GM19463 (cell line): ENCODE data around the gene NAXE.
"Not testable (repeated sequence)": the region's sequence is repeated elsewhere in the genome, so short reads cannot be mapped to it uniquely, and the experiment has no call there.

Experiments used
- ATAC-seq: cut with Tn5 transposase; IDR thresholded peaks from one replicate; pipeline ENCODE4 v1.9.1; 2021; ENCODE audit warnings: mild to moderate bottlenecking, moderate library complexity; ENCODE audit not compliant: unreplicated experiment

NAXE gene

DNA sequence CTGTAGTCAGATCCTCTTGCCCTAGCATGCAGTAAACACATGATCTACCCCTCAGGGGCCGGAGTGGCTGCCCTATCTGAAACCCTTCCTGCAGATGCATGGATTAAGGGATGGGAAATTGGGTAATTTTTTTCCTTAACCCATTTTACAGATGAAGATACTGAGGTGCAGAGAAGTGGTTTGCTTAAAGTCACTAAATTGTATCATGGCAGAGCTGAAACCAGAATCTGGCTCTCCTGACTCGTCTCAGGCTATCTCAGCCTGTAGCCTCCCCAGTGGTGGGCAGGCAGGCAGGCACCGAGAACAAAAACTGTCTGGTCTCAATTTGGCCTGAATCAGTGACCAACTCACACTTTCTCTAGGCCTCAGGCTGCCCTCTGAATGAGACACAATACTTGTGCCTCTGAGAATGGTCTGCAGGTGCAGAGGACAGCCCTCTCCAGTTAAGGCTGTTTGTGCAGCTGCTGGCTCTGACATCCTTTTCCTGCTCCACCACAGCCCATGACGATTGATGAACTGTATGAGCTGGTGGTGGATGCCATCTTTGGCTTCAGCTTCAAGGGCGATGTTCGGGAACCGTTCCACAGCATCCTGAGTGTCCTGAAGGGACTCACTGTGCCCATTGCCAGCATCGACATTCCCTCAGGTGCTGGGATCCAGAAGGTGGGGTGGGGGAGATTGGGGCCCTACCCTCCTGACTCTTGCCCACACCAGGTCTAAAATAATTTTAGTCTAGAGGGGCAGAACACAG, 1.5 kb downstream of the NAXE start:
- no peak for ATAC-seq

GRCh38 chr1:156593661-156593989, 2.0 kb downstream of the NAXE start:
- ATAC-seq, result no peak

DNA sequence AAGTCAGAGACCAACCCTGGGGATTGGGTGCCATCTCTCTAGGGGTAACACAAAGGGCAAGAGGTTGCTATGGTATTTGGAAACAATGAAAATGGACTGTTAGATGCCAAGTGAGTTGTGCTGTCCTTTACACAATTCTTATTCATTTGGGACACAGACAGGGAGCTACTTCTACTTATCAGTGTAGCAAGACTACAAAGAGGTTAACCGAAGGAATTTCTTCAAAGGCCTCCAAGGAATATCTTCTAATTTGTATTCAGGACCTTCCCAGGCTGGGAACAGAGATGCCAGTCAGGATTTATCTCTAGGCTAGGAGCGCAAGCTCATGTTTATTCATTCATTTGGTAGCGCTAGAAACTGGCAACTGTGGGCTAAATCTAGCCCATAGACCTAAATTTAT, 2.6 kb downstream of the NAXE start:
- no peak for ATAC-seq

DNA sequence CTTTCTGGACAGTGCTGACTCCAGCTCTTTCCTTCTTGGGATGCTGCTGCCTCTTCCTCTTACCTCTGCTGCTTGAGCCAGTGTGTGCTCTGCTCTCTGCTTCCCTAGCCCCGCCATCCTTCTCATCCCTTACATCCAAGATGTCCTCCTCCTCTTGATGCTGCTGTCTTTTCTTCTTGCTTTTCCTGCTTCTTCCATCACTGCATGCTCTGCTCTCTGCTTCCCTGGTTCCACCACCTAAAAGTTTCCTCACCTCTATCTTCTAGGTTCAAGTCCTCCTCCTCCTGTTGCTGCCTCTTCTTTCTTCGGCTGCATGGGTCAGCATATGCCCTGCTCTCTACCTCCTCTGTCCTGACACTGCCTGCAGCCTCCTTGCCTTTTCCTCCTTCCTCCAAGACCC, 3.4 kb downstream of the NAXE start:
- ATAC-seq, result no peak

DNA sequence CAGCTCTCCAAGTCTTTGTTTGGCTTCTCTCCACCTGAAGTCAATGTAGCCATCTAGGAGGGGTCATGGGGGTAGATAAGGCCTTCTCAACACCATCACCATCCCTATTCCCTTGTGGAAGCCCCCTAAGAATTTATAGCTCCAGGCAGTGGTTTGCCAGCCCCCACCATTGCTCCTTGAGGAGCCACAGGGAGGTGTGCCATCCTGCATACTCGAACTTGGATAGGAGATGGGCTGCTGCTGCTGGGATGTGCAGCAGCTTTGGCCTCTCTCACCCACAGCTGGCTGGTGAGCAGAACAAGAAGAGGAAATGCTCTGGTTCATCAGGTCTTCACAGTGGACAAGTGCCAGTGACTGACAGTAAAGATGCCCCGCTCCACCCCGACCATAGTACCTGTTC, 4.8 kb downstream of the NAXE start:
- no peak for ATAC-seq

DNA sequence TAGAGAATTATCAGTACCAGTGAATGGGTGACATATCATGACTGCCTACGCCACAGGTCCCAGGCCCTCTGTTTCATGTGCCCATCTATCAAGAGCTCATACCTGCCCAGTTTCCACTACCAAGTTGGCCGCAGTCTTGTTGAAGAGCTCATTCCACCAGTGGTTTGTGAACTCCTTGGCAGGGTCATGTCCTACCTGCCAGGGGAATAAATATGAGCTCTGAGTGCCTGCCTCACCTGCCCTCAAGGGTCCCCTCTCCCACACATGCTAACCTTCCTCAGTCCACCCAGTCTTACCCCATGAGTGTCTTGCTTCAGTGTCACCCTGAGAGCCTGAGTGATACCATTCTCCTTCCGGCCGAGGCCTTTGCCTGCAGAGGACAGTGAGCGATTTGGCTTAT, 6.5 kb downstream of the NAXE start:
- no peak for ATAC-seq

DNA sequence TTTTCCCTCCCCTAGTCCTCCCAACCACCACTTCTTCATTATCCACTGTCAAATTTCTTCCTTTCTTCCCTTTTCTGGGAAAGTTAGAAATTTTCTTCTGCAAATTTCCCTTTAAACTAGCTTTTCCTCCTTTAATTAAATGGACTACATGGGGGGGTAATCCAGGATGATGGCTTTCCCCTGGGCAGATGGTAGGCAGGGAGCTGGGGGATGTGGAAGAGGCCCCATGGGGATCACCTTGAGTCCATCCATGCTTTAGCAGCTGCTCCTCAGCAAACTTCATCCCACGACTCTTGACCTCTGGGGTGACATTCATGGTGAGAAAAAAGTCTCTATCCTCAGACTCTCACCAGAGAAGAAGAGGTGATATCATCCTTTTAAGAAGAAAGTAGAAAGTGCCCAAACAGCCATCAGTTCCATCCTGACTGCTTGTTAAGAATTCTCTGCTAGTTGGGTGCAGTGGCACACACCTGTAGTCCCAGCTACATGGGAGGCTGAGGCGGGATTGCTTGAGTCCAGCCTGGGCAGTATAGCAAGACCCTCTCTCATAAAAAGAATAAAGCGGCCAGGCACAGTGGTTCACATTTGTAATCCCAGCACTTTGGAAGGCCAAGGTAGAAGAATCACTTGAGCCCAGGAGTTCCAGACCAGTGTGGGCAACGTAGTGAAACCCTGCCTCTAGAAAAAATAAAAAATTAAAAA, 7.3 kb downstream of the NAXE start:
- no peak for ATAC-seq

DNA sequence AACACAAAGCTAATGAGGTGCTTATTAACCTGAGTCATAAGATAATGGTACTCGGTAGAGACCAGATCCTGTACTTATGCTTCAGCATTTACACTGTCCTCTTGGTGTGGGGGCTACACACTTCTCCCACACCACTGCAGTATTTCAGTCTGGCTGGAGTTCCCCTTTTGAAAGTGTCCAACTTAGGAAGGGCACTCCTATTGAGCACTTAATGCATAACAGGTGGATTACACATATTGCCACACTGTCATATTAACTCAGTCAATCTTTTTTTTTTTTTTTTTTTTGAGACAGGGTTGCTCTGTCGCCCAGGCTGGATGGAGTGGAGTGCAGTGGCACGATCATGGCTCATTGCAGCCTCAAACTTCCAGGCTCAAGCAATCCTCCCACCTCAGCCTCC, 8.2 kb downstream of the NAXE start:
- ATAC-seq, result peak; percentile 64

DNA sequence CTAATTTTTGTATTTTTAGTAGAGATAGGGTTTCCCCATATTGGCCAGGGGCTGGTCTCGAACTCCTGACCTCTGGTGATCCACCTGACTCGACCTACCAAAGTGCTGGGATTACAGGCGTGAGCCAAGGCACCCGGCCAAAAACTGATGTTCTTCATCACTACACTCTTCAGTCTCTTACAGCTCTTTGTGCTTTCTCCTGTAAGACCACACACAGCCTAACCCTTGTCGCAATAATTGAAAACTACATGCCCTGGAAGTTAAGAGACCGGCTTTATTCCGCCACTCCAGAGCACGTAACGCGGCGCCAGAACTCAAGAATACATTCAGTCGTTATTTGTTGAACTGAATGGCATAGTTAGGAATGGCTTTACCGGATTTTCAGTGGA, 9.2 kb downstream of the NAXE start:
- no peak for ATAC-seq

GRCh38 chr1:156601122-156601830, 9.7 kb downstream of the NAXE start, which contains the start of gene GPATCH4:
Gene GPATCH4 (minus strand): TSS chr1:156601479.
- peak; percentile 60 for ATAC-seq

GRCh38 chr1:156601892-156602291, 10.3 kb downstream of the NAXE start:
- no peak for ATAC-seq

GRCh38 chr1:156602557-156602993, 11.0 kb downstream of the NAXE start:
- no peak for ATAC-seq

DNA sequence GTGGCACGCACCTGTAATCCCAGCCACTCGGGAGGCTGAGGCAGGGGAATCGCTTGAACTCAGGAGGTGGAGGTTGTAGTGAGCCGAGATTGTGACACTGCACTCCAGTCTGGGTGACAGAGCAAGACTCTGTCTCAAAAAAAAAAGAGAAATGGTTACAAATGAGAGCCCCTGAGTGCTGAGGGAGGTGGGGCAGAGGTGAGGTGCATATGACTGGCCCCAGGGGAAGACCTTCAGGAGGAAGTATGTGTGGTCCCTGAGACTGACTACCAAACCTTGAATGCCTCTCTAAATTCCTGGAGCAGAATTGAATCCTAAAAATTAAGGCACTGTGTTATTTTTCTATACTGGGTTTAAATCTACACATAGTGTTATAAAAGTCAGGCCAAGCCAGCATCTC, 15.8 kb downstream of the NAXE start:
- ATAC-seq, result not testable (repeated sequence)

- ATAC-seq, result no peak
These were observed 16.6 kb downstream of the NAXE start for GRCh38 chr1:156608036-156608674.

GRCh38 chr1:156608981-156609380, 17.4 kb downstream of the NAXE start:
- ATAC-seq, result no peak

GRCh38 chr1:156610072-156610471, 18.5 kb downstream of the NAXE start:
- not testable (repeated sequence) for ATAC-seq

DNA sequence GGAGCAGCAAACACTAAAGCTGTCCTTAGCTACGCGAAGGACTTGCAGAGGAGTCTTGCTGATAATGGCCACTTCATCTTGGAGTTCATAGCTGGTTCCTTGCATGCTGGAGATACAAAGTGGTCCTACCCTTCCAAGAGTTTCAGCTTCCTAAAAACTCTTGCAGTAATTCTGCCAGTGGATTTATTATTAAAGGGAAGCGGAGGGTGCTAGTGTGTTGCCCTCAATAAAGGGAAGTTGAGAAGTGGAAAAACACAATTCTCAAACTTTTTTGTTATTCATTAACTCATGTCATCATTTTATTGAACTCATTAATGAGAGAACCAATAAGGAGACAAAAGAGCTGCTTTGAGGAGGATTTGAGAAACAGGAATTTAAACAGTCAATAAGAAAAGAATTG, 21.1 kb downstream of the NAXE start:
- ATAC-seq, result no peak

- ATAC-seq, result no peak
These were observed 24.4 kb downstream of the NAXE start for GRCh38 chr1:156615946-156616345.

DNA sequence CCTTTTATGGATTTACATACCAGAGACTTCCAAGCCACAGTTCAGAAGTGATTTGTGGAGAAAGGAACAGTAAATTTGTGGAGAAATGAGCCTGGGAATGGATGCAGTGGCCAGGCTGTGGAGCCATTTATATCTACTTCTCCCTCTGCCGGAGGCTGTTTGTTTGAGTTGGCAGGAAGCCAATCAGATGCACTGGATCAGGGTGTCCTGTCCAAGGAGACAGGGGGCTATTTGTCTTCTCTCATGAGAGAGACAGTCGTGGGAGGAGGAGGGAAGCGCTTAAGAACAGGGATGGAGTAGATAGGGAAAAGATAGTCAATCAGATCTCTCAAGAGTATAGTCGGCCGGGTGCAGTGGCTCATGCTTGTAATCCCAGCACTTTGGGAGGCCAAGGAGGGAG, 24.9 kb downstream of the NAXE start:
- no peak for ATAC-seq

- no peak for ATAC-seq
These were observed 27.4 kb downstream of the NAXE start, which contains the start of gene HAPLN2 for GRCh38 chr1:156618853-156619581. Gene HAPLN2 (plus strand): TSS chr1:156619415. CDS start chr1:156623491, 4,076 bp downstream.

DNA sequence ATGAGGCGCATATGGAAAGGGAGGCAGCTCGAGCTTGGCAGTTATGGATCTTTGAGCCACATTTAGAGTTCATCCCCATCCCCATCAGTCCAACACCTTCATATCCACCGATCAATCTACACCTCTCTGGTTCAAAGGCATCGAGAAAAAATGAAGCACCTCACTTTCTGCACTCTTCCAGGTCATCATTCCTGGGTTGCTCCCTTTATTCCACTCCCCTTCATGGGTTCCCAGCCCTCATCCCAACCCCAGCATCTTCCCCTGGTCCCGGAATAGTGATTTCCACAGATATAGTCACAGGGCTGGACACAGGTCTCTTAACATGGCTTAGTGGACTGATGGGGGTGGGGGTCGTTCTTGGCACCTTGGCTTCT, 28.0 kb downstream of the NAXE start:
- ATAC-seq, result no peak
